Bronchial epithelial cell (primary cell): ENCODE measurements around the gene SRMS. TPM values are rescaled to one million over a fixed set of nuclear protein-coding genes. Genes with fewer than 3 reads are reported as not detected.

ENCODE experiments used
- DNase-seq: peaks from one replicate; pipeline ENCODE4 v3.0.0-alpha.2; 2010; ENCODE audit warnings: low read depth
- FAIRE-seq: peaks from 2 replicates; lab custom pipeline; 2011; peaks lifted over from hg19 to GRCh38; lab: Jason Lieb, UNC
- H3K27me3 ChIP-seq: 2 replicates; pipeline ENCODE4 v1.5.1; 2011; ENCODE audit warnings: low read length; ENCODE audit not compliant: control insufficient read depth, insufficient read depth
- H3K36me3 ChIP-seq: 2 replicates; pipeline ENCODE4 v1.5.1; 2011; ENCODE audit warnings: low read length; ENCODE audit not compliant: control insufficient read depth, insufficient read depth
- H3K4me3 ChIP-seq: 2 replicates; pipeline ENCODE4 v1.5.1; 2011; ENCODE audit warnings: mild to moderate bottlenecking, low read depth, low read length, control low read depth
- CTCF ChIP-seq: IDR thresholded peaks from 2 replicates; pipeline ENCODE4 v1.5.1; 2011; ENCODE audit warnings: mild to moderate bottlenecking, moderate library complexity, low read length, control low read depth, inconsistent platforms; ENCODE audit not compliant: insufficient read depth, severe bottlenecking
- total RNA-seq: library from RNA; depleted of rRNA; stranded (reverse); fragments of >200 nt; gene quantifications from 2 replicates; pipeline ENCODE4 v1.2.1, GENCODE V29; 2014

The SRMS gene
- total RNA-seq, 1 donor from 2014 or later = 0.79 TPM

GRCh38 chr20:63505281-63505680 is 42.3 kb downstream of the SRMS start:
- DNase-seq = no peak
- no peak for TF ChIP-seq CTCF
- no peak for FAIRE-seq
- Histone ChIP-seq H3K27me3 (peaks cover 6% of the 10 kb centered on the region), H3K4me3 (no peak overlapping the region), H3K36me3 (no peaks in the 10 kb centered on the region)

- TF ChIP-seq CTCF = no peak
- DNase-seq (no peak), FAIRE-seq (no peak)
- H3K36me3 ChIP-seq = no peaks in the 10 kb centered on the region
- H3K4me3 ChIP-seq = no peak overlapping the region
- H3K27me3 ChIP-seq = peaks cover 8% of the 10 kb centered on the region
These were observed 42.9 kb downstream of the SRMS start for GRCh38 chr20:63504642-63505041.

GRCh38 chr20:63503524-63503923 is 44.0 kb downstream of the SRMS start:
- TF ChIP-seq CTCF = no peak
- Histone ChIP-seq H3K27me3 (peaks cover 12% of the 10 kb centered on the region), H3K36me3 (no peaks in the 10 kb centered on the region), H3K4me3 (no peak overlapping the region)
- FAIRE-seq = no peak
- no peak for DNase-seq

- TF ChIP-seq CTCF = no peak
- no peak for FAIRE-seq
- Histone ChIP-seq H3K27me3 (peaks cover 15% of the 10 kb centered on the region), H3K4me3 (no peak overlapping the region), H3K36me3 (no peaks in the 10 kb centered on the region)
- no peak for DNase-seq
These were observed 44.8 kb downstream of the SRMS start for GRCh38 chr20:63502671-63503172.

GRCh38 chr20:63501818-63502670 is 45.5 kb downstream of the SRMS start:
- TF ChIP-seq CTCF = no peak
- H3K36me3 ChIP-seq = no peaks in the 10 kb centered on the region
- DNase-seq = peak; percentile 12
- H3K4me3 ChIP-seq = no peak overlapping the region
- peaks cover 15% of the 10 kb centered on the region for H3K27me3 ChIP-seq
- no peak for FAIRE-seq
